Measurements from ENCODE around the gene EVA1A. TPM values are rescaled to one million over a fixed set of nuclear protein-coding genes. Genes with fewer than 3 reads are reported as not detected.
A peak's percentile ranks its signal among the peaks of the same experiment; 100 is the strongest.

Gene EVA1A
- total RNA-seq, 1 experiment from 2014 or later: 0.68 TPM

DNA sequence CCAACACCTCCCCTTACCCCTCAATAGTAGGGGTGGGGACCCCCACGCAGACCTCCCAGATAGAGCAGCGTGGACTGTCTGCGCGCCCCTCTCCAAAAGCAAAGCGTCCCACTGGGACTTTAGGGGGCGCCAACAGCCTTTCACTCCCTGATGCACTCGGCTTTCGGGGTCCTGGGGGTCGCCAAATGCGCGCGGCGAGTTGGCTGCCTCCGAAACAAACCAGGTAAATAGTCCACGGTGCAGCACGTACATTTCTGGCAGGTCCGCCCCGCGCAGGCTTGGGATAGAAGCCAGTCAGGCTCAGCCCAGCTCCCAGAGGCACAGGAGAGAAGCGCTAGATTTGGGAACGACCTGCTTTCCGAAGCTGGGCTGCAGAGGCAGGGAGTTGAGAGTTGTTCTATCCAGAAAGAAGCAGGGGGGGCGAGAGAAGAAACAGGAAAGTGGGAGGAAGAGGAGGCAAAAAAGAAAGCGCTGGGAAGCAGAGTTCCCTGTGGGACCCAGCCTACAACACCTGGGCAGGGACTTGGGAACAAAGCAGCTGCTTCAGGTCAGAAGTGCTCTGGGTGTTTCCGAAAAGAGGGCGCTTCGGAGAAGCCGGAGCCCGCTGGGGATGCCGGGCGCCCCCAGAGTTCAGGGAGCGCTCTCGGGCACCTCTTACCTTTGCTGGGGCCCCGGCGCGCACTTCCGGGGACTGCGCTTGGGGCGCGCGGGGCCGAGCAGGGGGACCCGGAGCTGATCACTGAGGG, 544 bp downstream of the EVA1A start:
- H3K4ac ChIP-seq (ENCODE audit: low read depth, low read length): no peak overlapping the region
- Mint-ChIP-seq H3K27me3 (ENCODE audit: low read depth) (peaks cover 76% of the 10 kb centered on the region), H3K4me3 (peak overlapping the region; percentile 80 to 97), H3K27ac (0 out of 7 replicates have a peak overlapping the region, but pooled peaks of 1 of the 3 experiments have one; percentile 24), H3K36me3 (ENCODE audit: insufficient read depth in 1 of 3, low read depth in 3 of 3) (no peaks in the 10 kb centered on the region; a peak in 1 of 7 replicates), H3K9me3 (no peaks in the 10 kb centered on the region), H3K4me1 (peaks cover 24 to 29% of the 10 kb centered on the region in 2 experiments)
- no peak overlapping the region for H3K18ac ChIP-seq (ENCODE audit: insufficient read length, low read depth, low read length)
- no peak overlapping the region for H2BK12ac ChIP-seq (ENCODE audit: insufficient read length, low read depth, low read length)
- peak overlapping the region; percentile 1 for H3K9ac ChIP-seq (ENCODE audit: extremely low read depth, insufficient read length, low read length)
- no peaks in the 10 kb centered on the region for H3K79me2 ChIP-seq (ENCODE audit: insufficient read depth, low read length)
- H2AK5ac ChIP-seq (ENCODE audit: insufficient read length, low read length): no peak overlapping the region
- H3K27ac ChIP-seq (ENCODE audit: insufficient read length, low read depth, low read length): no peak overlapping the region
- H4K91ac ChIP-seq (ENCODE audit: insufficient read length, low read depth, low read length): no peak overlapping the region
- no peaks in the 10 kb centered on the region for H3K9me3 ChIP-seq (ENCODE audit: control insufficient read depth, low read depth, low read length)
- no peak overlapping the region for H2BK5ac ChIP-seq (ENCODE audit: insufficient read length, low read length)
- no peak overlapping the region for H2BK20ac ChIP-seq (ENCODE audit: low read depth, low read length, poor library complexity, severe bottlenecking)
- WGBS (ENCODE audit: extremely low coverage, insufficient read length, low lambda C conversion rate): no CpG with 5 or more reads among the region's 43 CpGs
- H3T11ph ChIP-seq (ENCODE audit: low read length): no peak overlapping the region
- no peaks in the 10 kb centered on the region for H4K20me1 ChIP-seq (ENCODE audit: control insufficient read depth, insufficient read depth, insufficient read length)
- peak; percentile 51 for TF ChIP-seq CTCF (conservative IDR thresholded peaks at IDR 0.05)
- H4K8ac ChIP-seq (replicated peaks; ENCODE audit: insufficient read length, low read depth, low read length): no peak overlapping the region
- peak; percentile 58 for DNase-seq
- peaks cover 4% of the 10 kb centered on the region for H3K4me1 ChIP-seq (ENCODE audit: insufficient read depth, low read length)
- H3K79me1 ChIP-seq (ENCODE audit: insufficient read depth, low read depth, low read length, poor library complexity, severe bottlenecking): no peaks in the 10 kb centered on the region
- peaks cover 11% of the 10 kb centered on the region for H3K23me2 ChIP-seq (ENCODE audit: insufficient read length, low read depth, low read length, poor library complexity, severe bottlenecking)
- H3K14ac ChIP-seq (ENCODE audit: insufficient read depth, low read length): 0 out of 2 replicates have a peak overlapping the region, but pooled peaks have one; percentile 6
- H4K5ac ChIP-seq (ENCODE audit: insufficient read length, low read depth, low read length): no peak overlapping the region
- H3K4me2 ChIP-seq (ENCODE audit: insufficient read depth, insufficient read length, low read length): peak overlapping the region; percentile 81
- no peak overlapping the region for H3K56ac ChIP-seq (ENCODE audit: insufficient read length, low read depth, low read length)
- H3K23ac ChIP-seq (ENCODE audit: insufficient read length, low read depth, low read length): no peak overlapping the region
- no peak overlapping the region for H2BK120ac ChIP-seq (ENCODE audit: low read depth, low read length, poor library complexity, severe bottlenecking)
- H2AFZ ChIP-seq (ENCODE audit: low read length): no peak overlapping the region
- no peaks in the 10 kb centered on the region; the same call in 1 of the 2 replicates for H3K27me3 ChIP-seq (ENCODE audit: insufficient read depth, low read length)
- no peak overlapping the region for H2BK15ac ChIP-seq (ENCODE audit: low read depth, low read length)

Measured in H9 (cell line).